HepG2 (cell line): ENCODE measurements around the gene ACSF3. TPM values are rescaled to one million over a fixed set of nuclear protein-coding genes. Genes with fewer than 3 reads are reported as not detected.

ENCODE experiments used
- ATAC-seq: fragments of 200-7000 bp; cut with Tn5 transposase; 3 replicates; pipeline ENCODE4 v1.9.1; 2020; ENCODE audit warnings: mild to moderate bottlenecking, moderate library complexity
- BruUV-seq: library from RNA; stranded (reverse); fragments of 400-500 nt; replicated peaks from 2 replicates; lab custom pipeline; 2021; lab: Mats Ljungman, UMichigan
- CTCF ChIA-PET: fragments of 300-600 bp; formaldehyde crosslinking; extraction: SDS; loops from one replicate; lab custom pipeline; 2021; ENCODE audit warnings: low total read pairs, inconsistent platforms, low intra/inter-chr PET ratio; lab: Yijun Ruan, JAX
- POLR2A ChIA-PET: fragments of 350-600 bp; sonication (Branson Sonifier 250); formaldehyde crosslinking; loops from one replicate; lab custom pipeline; 2020; ENCODE audit warnings: antibody characterized with exemption, inconsistent platforms; lab: Yijun Ruan, JAX
- DNase-seq: peaks from one replicate; pipeline ENCODE4 v3.0.0-alpha.2; 2015; ENCODE audit warnings: low spot score
- FAIRE-seq: peaks from 3 replicates; lab custom pipeline; 2011; peaks lifted over from hg19 to GRCh38; lab: Jason Lieb, UNC
- H2AFZ ChIP-seq: one replicate; pipeline ENCODE4 v1.6.1; 2011; ENCODE audit warnings: low read length, inconsistent platforms
- H3K27ac ChIP-seq: fragments of 300-600 bp; 3 replicates; pipeline ENCODE4 v1.8.0; 2011; ENCODE audit warnings: mixed run types, mild to moderate bottlenecking, mixed read lengths, low read length, inconsistent platforms; ENCODE audit not compliant: insufficient read depth; ENCODE audit errors: extremely low read length
- H3K27me3 ChIP-seq, 2 experiments: fragments of 200-600 bp in 1 of 2; 2 replicates in 1 of 2; 3 replicates in 1 of 2; pipeline versions ENCODE4 v1.6.0 to v1.8.0; 2011; ENCODE audit warnings: low read length in 2 of 2, mild to moderate bottlenecking in 2 of 2, moderate library complexity in 2 of 2, inconsistent platforms in 1 of 2; ENCODE audit not compliant: insufficient read depth in 2 of 2, control insufficient read depth in 1 of 2
- H3K36me3 ChIP-seq, 2 experiments: fragments of 200-600 bp in 1 of 2; replicated peaks in 1 of 2; 2 replicates in 1 of 2; 3 replicates in 1 of 2; pipeline versions ENCODE4 v1.5.1 to v1.8.0; 2011; ENCODE audit warnings: low read length in 2 of 2, inconsistent platforms in 1 of 2; ENCODE audit not compliant: insufficient read depth in 2 of 2, control insufficient read depth in 1 of 2
- H3K4me1 ChIP-seq: 2 replicates; pipeline ENCODE4 v1.5.1; 2012; ENCODE audit warnings: low read length, inconsistent platforms; ENCODE audit not compliant: insufficient read depth
- H3K4me2 ChIP-seq: 2 replicates; pipeline ENCODE4 v1.6.0; 2011; ENCODE audit warnings: low read depth, low read length, inconsistent platforms
- H3K4me3 ChIP-seq, 3 experiments: fragments of 200-600 bp in 1 of 3; sonication (generic), shearing (Covaris generic) in 1 of 3; replicated peaks in 1 of 3; 2 replicates each; pipeline ENCODE4 v1.5.1; 2011 to 2016; ENCODE audit warnings: low read length in 3 of 3, inconsistent platforms in 2 of 3, low read depth in 2 of 3, mild to moderate bottlenecking in 2 of 3, control low read depth in 1 of 3, mixed read lengths in 1 of 3; ENCODE audit not compliant: insufficient read depth in 1 of 3
- H3K79me2 ChIP-seq: one replicate; pipeline ENCODE4 v1.6.1; 2011; ENCODE audit warnings: low read length, inconsistent platforms; ENCODE audit not compliant: insufficient read depth
- H3K9ac ChIP-seq: 2 replicates; pipeline ENCODE4 v1.6.0; 2011; ENCODE audit warnings: mild to moderate bottlenecking, low read depth, low read length, inconsistent platforms; ENCODE audit not compliant: insufficient read depth
- H3K9me3 ChIP-seq: 2 replicates; pipeline ENCODE4 v1.5.1; 2012; ENCODE audit warnings: mild to moderate bottlenecking, low read length
- H4K20me1 ChIP-seq: 2 replicates; pipeline ENCODE4 v1.6.0; 2011; ENCODE audit warnings: inconsistent platforms, mild to moderate bottlenecking, low read length, moderate library complexity; ENCODE audit not compliant: insufficient read depth
- AGO2 ChIP-seq: fragments of 200-400 bp; formaldehyde crosslinking; optimal IDR thresholded peaks from 2 replicates; pipeline ENCODE3; 2017; ENCODE audit warnings: mild to moderate bottlenecking, low read depth, low read length, moderate library complexity
- MAZ ChIP-seq, 2 experiments: sonication (generic) in 1 of 2; formaldehyde crosslinking in 1 of 2; IDR thresholded peaks; 2 replicates each; pipeline versions ENCODE4 v1.5.0 to v1.6.1; 2012 to 2020; ENCODE audit warnings: low read depth in 2 of 2, mild to moderate bottlenecking in 2 of 2, borderline replicate concordance in 1 of 2, improper control_type of control experiment in 1 of 2, low read length in 1 of 2, missing genetic modification reagents in 1 of 2, moderate library complexity in 1 of 2
- NCOA2 ChIP-seq: sonication (generic); formaldehyde crosslinking; IDR thresholded peaks from 2 replicates; pipeline ENCODE4 v1.8.0; 2022; ENCODE audit warnings: inconsistent platforms
- PBX3 ChIP-seq: sonication (generic); formaldehyde crosslinking; IDR thresholded peaks from 2 replicates; pipeline ENCODE4 v1.8.1; 2023; ENCODE audit warnings: missing genetic modification reagents, inconsistent platforms, borderline replicate concordance
- ZKSCAN1 ChIP-seq: fragments of 150-350 bp; IDR thresholded peaks from 2 replicates; pipeline ENCODE4 v1.6.1; 2014; ENCODE audit warnings: low read length
- ZNF709 ChIP-seq: sonication (generic); formaldehyde crosslinking; IDR thresholded peaks from 2 replicates; pipeline ENCODE4 v1.5.0; 2020; ENCODE audit warnings: mild to moderate bottlenecking, missing genetic modification reagents
- ZSCAN9 ChIP-seq: IDR thresholded peaks from 2 replicates; pipeline ENCODE4 v1.6.1; 2016; ENCODE audit warnings: borderline replicate concordance
- WGBS: methylation state at CpG from one replicate; pipeline ENCODE4 v1.1.6; 2017; ENCODE audit warnings: low lambda C conversion rate; 5-methylcytosine and 5-hydroxymethylcytosine counted together
- in situ Hi-C: cut with HindIII; loops from 2 replicates; pipeline ENCODE4 v1.10.0; 2017; ENCODE audit warnings: low pct_unique_long_range_greater_than_20kb; ENCODE audit not compliant: extremely low pct_ligation_motif_present
- intact Hi-C: fragments of 100-400 bp; cut with micrococcal nuclease; formaldehyde crosslinking; loops from one replicate; pipeline ENCODE4 v1.10.0; 2022; ENCODE audit not compliant: unreplicated experiment
- polyA plus RNA-seq, 8 experiments: library from polyadenylated mRNA; depleted of rRNA in 3 of 8; stranded (reverse) in 7 of 8; unstranded in 1 of 8; fragments of >200 nt; fragmentation: Illumina TruSeq in 4 of 8; extraction: Trizol in 4 of 8; gene quantifications; 2 replicates each; pipeline versions ENCODE4 v1.2.1 to v1.2.3, GENCODE V29; 2011 to 2016; ENCODE audit warnings: low read depth in 4 of 8, missing spikeins in 1 of 8, mixed read lengths in 1 of 8; ENCODE audit not compliant: insufficient read depth in 1 of 8
- total RNA-seq, 5 experiments: library from RNA; depleted of rRNA; stranded (reverse); fragments of >200 nt; fragmentation: Illumina TruSeq; extraction: Trizol; gene quantifications; 2 replicates each; pipeline ENCODE4 v1.2.3, GENCODE V29; 2016; ENCODE audit warnings: low read depth in 1 of 5

ACSF3 gene
- total and polyA plus RNA-seq, 2 of the 13 experiments (the other 11 are each of a cell fraction or from before 2014, with no cell fraction given), result 14.9 to 30.6 TPM

- Histone ChIP-seq H3K36me3 (peaks cover 13 to 20% of the 10 kb centered on the region in 2 experiments; a peak in 3 of 5 replicates), H4K20me1 (no peaks in the 10 kb centered on the region; the same call in 1 of the 2 replicates), H2AFZ (no peak overlapping the region), H3K4me2 (no peak overlapping the region), H3K27me3 (no peaks in the 10 kb centered on the region), H3K27ac (no peak overlapping the region), H3K4me1 (peaks cover 8% of the 10 kb centered on the region), H3K4me3 (no peak overlapping the region)
- ChIA-PET CTCF (no interaction called here), POLR2A (no interaction called here)
- intact Hi-C loops, result no loop called here
- 90% methylated on average over 21 of the region's 25 CpGs for WGBS
- no peak for DNase-seq
- TF ChIP-seq ZKSCAN1, result no peak
- peak; percentile 31 for TF ChIP-seq AGO2
- TF ChIP-seq, all 625 proteins: peak for 1
- H3K79me2 ChIP-seq, result no peaks in the 10 kb centered on the region
- ATAC-seq (no peak), FAIRE-seq (no peak)
- no TSS peak for BruUV-seq
- H3K9me3 ChIP-seq, result no peaks in the 10 kb centered on the region; the same call in 1 of the 2 replicates
- in situ Hi-C loops, result no loop called here
- no peak overlapping the region for H3K9ac ChIP-seq
These were observed 29.6 kb downstream of the ACSF3 start for GRCh38 chr16:89123001-89123830.

- Histone ChIP-seq H3K79me2 (no peaks in the 10 kb centered on the region), H3K27ac (no peak overlapping the region), H3K4me3 (no peak overlapping the region), H3K27me3 (no peaks in the 10 kb centered on the region), H3K4me2 (no peak overlapping the region), H2AFZ (no peak overlapping the region), H3K9ac (no peak overlapping the region), H3K9me3 (no peaks in the 10 kb centered on the region; the same call in 1 of the 2 replicates), H3K4me1 (peaks cover 2% of the 10 kb centered on the region), H4K20me1 (no peaks in the 10 kb centered on the region), H3K36me3 (peaks cover 13 to 20% of the 10 kb centered on the region in 2 experiments; a peak in 3 of 5 replicates)
- FAIRE-seq, result no peak
- no peak for ATAC-seq
- no peak for DNase-seq
- intact Hi-C loops, result no loop called here
- CTCF ChIA-PET, result no interaction called here
- in situ Hi-C loops, result no loop called here
- BruUV-seq, result no TSS peak
- 90% methylated on average over 11 of the region's 12 CpGs for WGBS
- TF ChIP-seq ZSCAN9 (CRISPR knock-in tag) (no peak), MAZ (IDR thresholded peaks at IDR 0.05; ENCODE audit: borderline replicate concordance, low read depth, low read length) (no peak), MAZ (CRISPR knock-in tag; IDR thresholded peaks at IDR 0.05; ENCODE audit: low read depth) (no peak), NCOA2 (CRISPR knock-in tag) (no peak), ZNF709 (CRISPR knock-in tag) (no peak), PBX3 (CRISPR knock-in tag) (no peak)
- POLR2A ChIA-PET, result no interaction called here
These were observed 30.1 kb downstream of the ACSF3 start for GRCh38 chr16:89123831-89124100.
